K562 (cell line): ENCODE data around the gene TRAPPC5.

ENCODE experiments used
- CCAR2 ChIP-seq: fragments of 200-400 bp; formaldehyde crosslinking; IDR thresholded peaks from 2 replicates; pipeline ENCODE4 v1.6.1; 2017; ENCODE audit warnings: mild to moderate bottlenecking, low read depth, low read length
- CEBPB ChIP-seq: fragments of 450-650 bp; IDR thresholded peaks from 2 replicates; pipeline ENCODE4 v1.6.1; 2016; ENCODE audit warnings: missing genetic modification characterization, missing compliant biosample characterization
- ETS2 ChIP-seq: IDR thresholded peaks from 2 replicates; pipeline ENCODE4 v1.6.1; 2016; ENCODE audit warnings: borderline replicate concordance, missing genetic modification characterization, mild to moderate bottlenecking, moderate library complexity, missing compliant biosample characterization; ENCODE audit not compliant: poor library complexity, severe bottlenecking
- KDM5B ChIP-seq: fragments of 200-600 bp; sonication (generic); IDR thresholded peaks from 2 replicates; pipeline ENCODE4 v1.6.1; 2012; ENCODE audit warnings: low read depth, mild to moderate bottlenecking, moderate library complexity, low read length, control low read depth, inconsistent platforms; ENCODE audit not compliant: insufficient replicate concordance
- MTA3 ChIP-seq: fragments of 450-650 bp; formaldehyde crosslinking; IDR thresholded peaks from 2 replicates; pipeline ENCODE4 v1.6.1; 2017; ENCODE audit warnings: mild to moderate bottlenecking, borderline replicate concordance
- POLR2A ChIP-seq: fragments of 450-650 bp; conservative IDR thresholded peaks from 2 replicates; pipeline ENCODE4 v1.6.1; 2016
- POLR2AphosphoS5 ChIP-seq: IDR thresholded peaks from 2 replicates; pipeline ENCODE4 v1.6.1; 2011; ENCODE audit warnings: mild to moderate bottlenecking, low read depth, low read length, moderate library complexity; ENCODE audit not compliant: control insufficient read depth, insufficient read depth
- RAD21 ChIP-seq, 2 experiments: fragments of 250-450 bp in 1 of 2; fragments of 450-650 bp in 1 of 2; sonication (Bioruptor Pico) in 1 of 2; formaldehyde crosslinking in 1 of 2; IDR thresholded peaks in 1 of 2; conservative IDR thresholded peaks in 1 of 2; 2 replicates each; pipeline versions ENCODE4 v1.4.0 to v1.8.0; 2020 to 2022; ENCODE audit warnings: mild to moderate bottlenecking in 2 of 2, moderate library complexity in 1 of 2
- STAG1 ChIP-seq: sonication (generic); formaldehyde crosslinking; IDR thresholded peaks from 2 replicates; pipeline ENCODE4 v1.5.0; 2020; ENCODE audit warnings: missing genetic modification reagents, borderline replicate concordance
- TAF1 ChIP-seq: IDR thresholded peaks from 2 replicates; pipeline ENCODE4 v1.6.1; 2011; ENCODE audit warnings: mild to moderate bottlenecking, low read length, moderate library complexity; ENCODE audit not compliant: insufficient read depth, control insufficient read depth, severe bottlenecking; ENCODE audit errors: extremely low read depth
- YBX1 ChIP-seq: fragments of 450-650 bp; IDR thresholded peaks from 2 replicates; pipeline ENCODE4 v1.7.1; 2016; ENCODE audit warnings: mild to moderate bottlenecking
- ZNF561 ChIP-seq: fragments of 450-650 bp; formaldehyde crosslinking; conservative IDR thresholded peaks from 2 replicates; pipeline ENCODE4 v1.4.0; 2020; ENCODE audit warnings: mild to moderate bottlenecking, moderate library complexity
- TF ChIP-seq, protein P1 (sequence below): fragments of 250-450 bp; sonication (Bioruptor Pico); IDR thresholded peaks from 2 replicates; pipeline ENCODE4 v1.5.0; 2021; ENCODE audit warnings: mild to moderate bottlenecking, borderline replicate concordance
- TF ChIP-seq, protein P2 (sequence below), 2 experiments: IDR thresholded peaks; 2 replicates each; pipeline ENCODE4 v1.6.1; 2011; ENCODE audit warnings: borderline replicate concordance in 1 of 2, control low read depth in 1 of 2, low read depth in 1 of 2, low read length in 1 of 2, mild to moderate bottlenecking in 1 of 2, mixed read lengths in 1 of 2, moderate library complexity in 1 of 2; ENCODE audit not compliant: insufficient read depth in 1 of 2, insufficient read length in 1 of 2, poor library complexity in 1 of 2, severe bottlenecking in 1 of 2; ENCODE audit errors: extremely low read depth in 1 of 2

GRCh38 chr19:7637374-7638256 lies 43.0 kb upstream of the TRAPPC5 start:
- no peak for TF ChIP-seq CEBPB (tag)
- TF ChIP-seq STAG1 (CRISPR knock-in tag) = no peak
- no peak for TF ChIP-seq ETS2 (tag)
- TF ChIP-seq, protein P1, sequence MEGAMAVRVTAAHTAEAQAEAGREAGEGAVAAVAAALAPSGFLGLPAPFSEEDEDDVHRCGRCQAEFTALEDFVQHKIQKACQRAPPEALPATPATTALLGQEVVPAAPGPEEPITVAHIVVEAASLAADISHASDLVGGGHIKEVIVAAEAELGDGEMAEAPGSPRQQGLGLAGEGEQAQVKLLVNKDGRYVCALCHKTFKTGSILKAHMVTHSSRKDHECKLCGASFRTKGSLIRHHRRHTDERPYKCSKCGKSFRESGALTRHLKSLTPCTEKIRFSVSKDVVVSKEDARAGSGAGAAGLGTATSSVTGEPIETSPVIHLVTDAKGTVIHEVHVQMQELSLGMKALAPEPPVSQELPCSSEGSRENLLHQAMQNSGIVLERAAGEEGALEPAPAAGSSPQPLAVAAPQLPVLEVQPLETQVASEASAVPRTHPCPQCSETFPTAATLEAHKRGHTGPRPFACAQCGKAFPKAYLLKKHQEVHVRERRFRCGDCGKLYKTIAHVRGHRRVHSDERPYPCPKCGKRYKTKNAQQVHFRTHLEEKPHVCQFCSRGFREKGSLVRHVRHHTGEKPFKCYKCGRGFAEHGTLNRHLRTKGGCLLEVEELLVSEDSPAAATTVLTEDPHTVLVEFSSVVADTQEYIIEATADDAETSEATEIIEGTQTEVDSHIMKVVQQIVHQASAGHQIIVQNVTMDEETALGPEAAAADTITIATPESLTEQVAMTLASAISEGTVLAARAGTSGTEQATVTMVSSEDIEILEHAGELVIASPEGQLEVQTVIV (CRISPR knock-in tag) = no peak
- TF ChIP-seq, protein P2, sequence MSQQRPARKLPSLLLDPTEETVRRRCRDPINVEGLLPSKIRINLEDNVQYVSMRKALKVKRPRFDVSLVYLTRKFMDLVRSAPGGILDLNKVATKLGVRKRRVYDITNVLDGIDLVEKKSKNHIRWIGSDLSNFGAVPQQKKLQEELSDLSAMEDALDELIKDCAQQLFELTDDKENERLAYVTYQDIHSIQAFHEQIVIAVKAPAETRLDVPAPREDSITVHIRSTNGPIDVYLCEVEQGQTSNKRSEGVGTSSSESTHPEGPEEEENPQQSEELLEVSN (IDR thresholded peaks at IDR 0.05; ENCODE audit: borderline replicate concordance in 1 of 2, extremely low read depth in 1 of 2, insufficient read depth in 1 of 2, insufficient read length in 1 of 2, low read depth in 1 of 2, low read length in 1 of 2, poor library complexity in 1 of 2, severe bottlenecking in 1 of 2) = no peak
- no peak; the same call in 1 of the 2 replicates for TF ChIP-seq MTA3
- TF ChIP-seq POLR2AphosphoS5 = peak; percentile 50; the same call in 1 of the 2 replicates
- TF ChIP-seq RAD21 (CRISPR knock-in tag; conservative IDR thresholded peaks at IDR 0.05 in 1 of 2, IDR thresholded peaks at IDR 0.05 in 1 of 2) = no peak
- no peak for TF ChIP-seq YBX1
- no peak for TF ChIP-seq ZNF561
- peak; percentile 81 for TF ChIP-seq KDM5B
- TF ChIP-seq POLR2A = peak; percentile 84
- no peak for TF ChIP-seq CCAR2
- TF ChIP-seq TAF1 = peak; percentile 60
